Neuron (in vitro differentiated cells): ENCODE measurements around the gene KLHL25.
A peak's percentile ranks its signal among the peaks of the same experiment; 100 is the strongest.

Experiments used
- H2AFZ ChIP-seq: one replicate; pipeline ENCODE4 v1.6.1; 2013; ENCODE audit warnings: low read depth, mild to moderate bottlenecking, inconsistent platforms, low read length, moderate library complexity
- H3K27me3 ChIP-seq: one replicate; pipeline ENCODE4 v1.6.1; 2013; ENCODE audit warnings: low read length; ENCODE audit not compliant: insufficient read depth
- H3K36me3 ChIP-seq: one replicate; pipeline ENCODE4 v1.6.1; 2013; ENCODE audit warnings: low read length; ENCODE audit not compliant: insufficient read depth
- H3K4me1 ChIP-seq: one replicate; pipeline ENCODE4 v1.6.1; 2013; ENCODE audit warnings: low read length; ENCODE audit not compliant: insufficient read depth
- H3K4me3 ChIP-seq: 2 replicates; pipeline ENCODE4 v1.5.1; 2013; ENCODE audit warnings: mild to moderate bottlenecking, low read length, moderate library complexity
- H3K9me3 ChIP-seq: one replicate; pipeline ENCODE4 v1.6.1; 2013; ENCODE audit warnings: low read length

KLHL25 gene

GRCh38 chr15:85750319-85751290 is 44.1 kb downstream of the KLHL25 start:
- Histone ChIP-seq H3K27me3 (no peaks in the 10 kb centered on the region), H3K9me3 (no peaks in the 10 kb centered on the region), H2AFZ (no peak overlapping the region), H3K36me3 (peaks cover 30% of the 10 kb centered on the region), H3K4me1 (peaks cover 77% of the 10 kb centered on the region), H3K4me3 (peak overlapping the region; percentile 14)

GRCh38 chr15:85749261-85750151 is 45.2 kb downstream of the KLHL25 start:
- H2AFZ ChIP-seq = no peak overlapping the region
- H3K4me3 ChIP-seq = no peak overlapping the region
- H3K4me1 ChIP-seq = peaks cover 83% of the 10 kb centered on the region
- H3K27me3 ChIP-seq = no peaks in the 10 kb centered on the region
- no peaks in the 10 kb centered on the region for H3K9me3 ChIP-seq
- H3K36me3 ChIP-seq = peaks cover 37% of the 10 kb centered on the region

GRCh38 chr15:85748729-85749128 is 46.0 kb downstream of the KLHL25 start:
- Histone ChIP-seq H3K4me1 (peaks cover 80% of the 10 kb centered on the region), H3K27me3 (no peaks in the 10 kb centered on the region), H3K4me3 (no peak overlapping the region), H3K9me3 (no peaks in the 10 kb centered on the region), H2AFZ (no peak overlapping the region), H3K36me3 (peaks cover 45% of the 10 kb centered on the region)

DNA sequence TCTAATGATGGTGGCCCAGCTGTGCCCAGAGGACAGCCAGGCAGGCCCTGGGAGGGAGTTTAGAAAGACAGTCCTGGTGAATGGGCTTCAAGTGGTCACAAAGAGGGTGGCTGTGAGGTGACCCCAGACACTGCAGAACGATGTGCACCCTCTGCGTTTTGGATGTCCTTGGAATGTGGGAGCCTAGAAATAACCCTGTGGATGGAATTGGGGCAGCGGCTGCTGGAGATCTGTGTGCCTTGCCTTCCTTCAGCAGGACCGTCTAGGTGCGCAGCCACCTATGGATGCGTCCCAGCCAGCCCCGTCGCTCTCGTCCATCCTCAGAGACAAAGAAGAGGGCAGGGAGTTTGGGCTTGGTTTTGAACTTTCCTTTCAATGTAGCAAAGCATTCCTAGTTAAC is 46.5 kb downstream of the KLHL25 start:
- Histone ChIP-seq H2AFZ (no peak overlapping the region), H3K4me3 (no peak overlapping the region), H3K36me3 (peaks cover 50% of the 10 kb centered on the region), H3K9me3 (no peaks in the 10 kb centered on the region), H3K27me3 (no peaks in the 10 kb centered on the region), H3K4me1 (peaks cover 80% of the 10 kb centered on the region)

DNA sequence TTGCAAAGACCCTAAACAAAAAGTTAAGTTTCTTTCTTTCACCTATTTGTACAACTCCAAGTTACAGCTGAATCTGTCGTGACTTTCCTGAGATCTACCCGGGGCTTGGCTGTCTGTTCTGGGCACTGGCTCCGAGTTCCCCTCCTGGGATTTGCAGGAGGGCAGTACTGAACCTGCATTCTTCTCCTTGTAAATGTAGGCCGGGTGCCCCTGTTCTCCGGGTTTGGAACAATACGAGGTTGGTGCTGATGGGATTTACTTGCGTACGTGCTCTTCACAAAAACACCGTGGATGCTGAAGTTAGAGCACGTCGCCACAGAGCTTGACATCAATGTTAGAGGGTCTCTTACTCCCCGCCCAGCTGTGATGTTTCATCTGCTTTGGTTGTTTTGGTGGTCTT is 48.1 kb downstream of the KLHL25 start:
- Histone ChIP-seq H3K27me3 (no peaks in the 10 kb centered on the region), H3K36me3 (peaks cover 55% of the 10 kb centered on the region), H2AFZ (no peak overlapping the region), H3K4me1 (peaks cover 73% of the 10 kb centered on the region), H3K4me3 (no peak overlapping the region), H3K9me3 (no peaks in the 10 kb centered on the region)

DNA sequence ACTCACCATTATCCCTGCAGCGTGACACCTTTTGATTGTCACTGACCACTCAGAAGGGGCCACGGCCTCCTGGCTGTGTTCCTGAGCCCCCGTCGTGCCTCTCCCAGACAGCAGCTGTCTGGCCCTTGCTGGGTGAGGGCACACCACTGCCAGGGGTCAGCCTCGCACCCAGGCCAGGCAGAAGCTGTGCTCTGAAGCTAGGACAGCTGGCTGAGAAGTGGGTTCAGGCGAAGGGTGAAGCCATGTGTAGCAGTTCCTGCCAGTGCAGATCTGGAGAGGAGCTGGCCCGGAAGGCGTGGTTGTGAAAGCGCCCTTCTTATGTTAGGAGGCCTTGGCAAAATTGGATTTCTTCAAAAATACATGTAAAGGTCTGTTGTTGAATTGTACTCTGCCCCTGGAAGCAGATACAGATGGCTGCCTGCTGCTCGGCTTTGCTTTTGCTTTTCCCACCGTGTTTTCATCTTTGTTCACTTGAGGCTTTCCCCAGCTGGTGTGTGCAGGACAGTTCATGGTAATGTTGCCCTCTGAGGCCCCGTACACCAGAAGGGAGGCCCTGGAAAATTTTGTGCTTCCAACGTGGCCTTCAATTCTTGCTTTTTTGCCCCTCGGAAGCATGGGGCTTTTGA is 49.1 kb downstream of the KLHL25 start:
- no peak overlapping the region for H3K4me3 ChIP-seq
- H3K9me3 ChIP-seq = no peaks in the 10 kb centered on the region
- H3K4me1 ChIP-seq = peaks cover 64% of the 10 kb centered on the region
- no peaks in the 10 kb centered on the region for H3K27me3 ChIP-seq
- no peak overlapping the region for H2AFZ ChIP-seq
- peaks cover 63% of the 10 kb centered on the region for H3K36me3 ChIP-seq

DNA sequence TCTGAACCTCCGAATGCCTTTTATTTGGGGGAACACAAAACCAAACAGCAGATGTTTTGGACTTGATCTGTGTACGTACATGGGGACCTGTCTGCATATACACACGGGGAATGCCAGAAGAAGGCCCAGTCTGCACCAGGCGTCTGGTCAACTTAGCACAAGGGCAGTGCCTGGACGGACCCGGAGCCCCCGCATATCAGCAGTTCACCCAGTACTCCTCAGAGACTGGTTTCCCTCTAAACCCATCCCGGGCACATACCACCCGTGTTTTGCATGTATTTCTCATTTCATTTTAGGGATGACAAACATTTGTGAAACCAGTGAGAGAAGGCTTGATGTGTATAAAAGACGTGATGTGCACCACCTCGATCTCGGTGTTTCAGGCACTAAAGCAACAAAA is 49.7 kb downstream of the KLHL25 start:
- Histone ChIP-seq H3K27me3 (no peaks in the 10 kb centered on the region), H3K4me1 (peaks cover 57% of the 10 kb centered on the region), H3K36me3 (peaks cover 69% of the 10 kb centered on the region), H3K9me3 (no peaks in the 10 kb centered on the region), H3K4me3 (no peak overlapping the region), H2AFZ (no peak overlapping the region)

DNA sequence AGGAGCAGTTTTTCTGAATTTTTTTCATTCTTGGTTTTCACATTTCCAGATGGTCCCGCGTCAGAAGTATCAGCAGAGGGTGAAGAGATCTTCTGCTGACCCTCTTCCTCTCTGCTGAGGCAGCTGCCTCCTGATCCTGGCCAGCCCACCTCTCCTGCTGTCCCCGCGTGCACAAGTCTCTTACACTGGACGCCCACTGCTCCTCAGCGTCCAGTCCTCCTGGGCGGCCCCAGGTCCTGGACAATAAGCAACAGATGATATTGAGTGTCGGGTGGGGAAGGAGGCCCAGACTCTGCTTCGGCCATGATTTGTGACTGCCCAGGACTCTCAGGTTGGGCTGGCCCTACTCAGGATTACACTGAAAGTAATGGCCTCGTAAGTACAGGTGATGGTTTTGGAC is 50.1 kb downstream of the KLHL25 start:
- H3K4me3 ChIP-seq = no peak overlapping the region
- H3K9me3 ChIP-seq = no peaks in the 10 kb centered on the region
- H3K4me1 ChIP-seq = peaks cover 53% of the 10 kb centered on the region
- H2AFZ ChIP-seq = no peak overlapping the region
- peaks cover 71% of the 10 kb centered on the region for H3K36me3 ChIP-seq
- H3K27me3 ChIP-seq = no peaks in the 10 kb centered on the region

GRCh38 chr15:85743392-85744055 is 51.2 kb downstream of the KLHL25 start:
- Histone ChIP-seq H3K4me3 (no peak overlapping the region), H3K4me1 (peaks cover 42% of the 10 kb centered on the region), H3K36me3 (peaks cover 68% of the 10 kb centered on the region)

GRCh38 chr15:85742186-85742821 is 52.4 kb downstream of the KLHL25 start:
- H3K9me3 ChIP-seq = no peaks in the 10 kb centered on the region
- no peaks in the 10 kb centered on the region for H3K27me3 ChIP-seq
- H3K4me1 ChIP-seq = peaks cover 37% of the 10 kb centered on the region
- no peak overlapping the region for H2AFZ ChIP-seq
- H3K4me3 ChIP-seq = no peak overlapping the region
- H3K36me3 ChIP-seq = peaks cover 64% of the 10 kb centered on the region

More at GRCh38 chr15:85743392-85744055, 51.2 kb downstream of the KLHL25 start:
- no peaks in the 10 kb centered on the region for H3K9me3 ChIP-seq
- no peaks in the 10 kb centered on the region for H3K27me3 ChIP-seq
- no peak overlapping the region for H2AFZ ChIP-seq

DNA sequence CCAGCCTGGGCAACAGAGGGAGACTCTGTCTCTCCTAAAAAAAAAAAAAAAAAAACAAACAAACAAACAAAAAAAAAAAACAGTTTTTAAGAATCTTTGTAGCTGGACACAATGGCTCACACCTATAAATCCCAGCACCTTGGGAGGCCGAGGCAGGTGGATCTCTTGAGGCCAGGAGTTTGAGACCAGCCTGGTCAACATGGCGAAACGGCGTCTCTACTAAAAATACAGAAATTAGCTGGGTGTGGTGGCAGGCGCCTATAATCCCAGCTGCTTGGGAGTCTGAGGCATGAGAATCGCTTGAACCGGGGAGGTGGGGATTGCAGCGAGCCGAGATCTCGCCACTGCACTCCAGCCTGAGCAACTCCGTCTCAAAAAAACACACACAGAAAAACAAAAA is 53.1 kb downstream of the KLHL25 start:
- peaks cover 32% of the 10 kb centered on the region for H3K4me1 ChIP-seq
- H3K9me3 ChIP-seq = no peaks in the 10 kb centered on the region
- H3K27me3 ChIP-seq = no peaks in the 10 kb centered on the region
- H3K4me3 ChIP-seq = no peak overlapping the region
- peaks cover 61% of the 10 kb centered on the region for H3K36me3 ChIP-seq
- H2AFZ ChIP-seq = no peak overlapping the region

GRCh38 chr15:85741021-85741421 is 53.7 kb downstream of the KLHL25 start:
- peaks cover 25% of the 10 kb centered on the region for H3K4me1 ChIP-seq
- no peak overlapping the region for H2AFZ ChIP-seq
- H3K9me3 ChIP-seq = no peaks in the 10 kb centered on the region
- peaks cover 63% of the 10 kb centered on the region for H3K36me3 ChIP-seq
- no peak overlapping the region for H3K4me3 ChIP-seq
- H3K27me3 ChIP-seq = no peaks in the 10 kb centered on the region
